GM21576 (cell line): ENCODE measurements around the gene ACAN.

Source experiments
- ATAC-seq: cut with Tn5 transposase; IDR thresholded peaks from one replicate; pipeline ENCODE4 v1.9.1; 2021; ENCODE audit warnings: mild to moderate bottlenecking, moderate library complexity; ENCODE audit not compliant: unreplicated experiment

Gene ACAN

DNA sequence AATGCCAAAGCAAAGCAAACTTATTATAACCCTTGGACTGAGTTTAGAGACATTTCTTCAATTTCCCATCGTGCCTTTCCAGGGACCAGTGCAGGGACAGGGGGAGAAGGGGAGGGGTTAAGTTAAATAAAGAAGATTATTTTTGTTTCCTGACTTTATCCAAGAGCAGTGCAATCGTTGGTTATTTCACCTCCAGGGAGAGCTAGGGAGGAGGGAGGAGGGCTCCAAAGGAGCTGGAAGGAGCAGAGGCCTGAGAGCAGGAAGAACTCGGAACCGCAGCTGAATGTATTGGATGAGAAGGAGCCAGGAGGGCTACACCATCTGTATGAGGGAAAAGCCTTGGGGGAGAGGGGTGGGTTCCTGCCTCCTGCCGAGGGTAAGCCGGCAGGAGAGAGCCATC lies 71.4 kb downstream of the ACAN start:
- ATAC-seq, result no peak

DNA sequence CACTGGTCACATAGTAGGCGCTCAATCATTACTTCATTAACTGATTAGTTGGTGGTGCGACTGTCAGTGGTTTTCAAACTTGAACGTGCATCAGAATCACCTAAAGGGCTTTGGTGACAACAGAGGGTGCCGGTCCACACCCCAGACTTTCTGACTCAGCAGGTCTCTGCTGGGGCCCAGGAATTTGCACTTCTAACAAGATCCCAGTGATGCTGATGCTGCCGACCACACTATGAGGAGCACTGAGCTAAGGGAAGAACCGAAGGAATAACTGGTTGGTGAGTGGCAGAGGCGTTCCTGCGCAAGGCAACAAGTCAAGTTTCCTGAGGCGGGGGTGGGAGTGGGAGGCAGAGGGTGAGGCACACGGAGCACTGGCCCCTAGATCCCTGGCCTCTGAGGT lies 73.3 kb downstream of the ACAN start:
- no peak for ATAC-seq

DNA sequence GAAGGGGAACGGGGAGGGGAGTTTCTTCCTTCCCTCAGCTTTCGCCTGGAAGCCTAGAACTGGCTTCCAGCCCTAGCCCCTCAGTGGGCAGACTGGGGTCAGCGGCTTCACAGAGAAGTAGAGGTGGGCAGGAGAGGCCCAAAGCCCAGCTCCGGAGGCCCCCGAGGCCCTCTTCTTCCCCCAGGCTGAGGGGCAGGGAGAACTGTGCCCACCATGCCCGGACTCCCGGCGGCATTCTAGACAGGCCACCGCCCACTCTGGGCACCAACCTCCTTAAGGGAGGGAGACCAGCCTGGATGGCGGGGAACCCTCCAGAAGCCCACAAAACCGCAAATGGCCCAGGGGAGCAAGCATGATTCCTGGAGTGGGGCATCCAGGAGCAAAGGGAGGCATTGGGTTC lies 74.2 kb downstream of the ACAN start:
- ATAC-seq, result no peak

DNA sequence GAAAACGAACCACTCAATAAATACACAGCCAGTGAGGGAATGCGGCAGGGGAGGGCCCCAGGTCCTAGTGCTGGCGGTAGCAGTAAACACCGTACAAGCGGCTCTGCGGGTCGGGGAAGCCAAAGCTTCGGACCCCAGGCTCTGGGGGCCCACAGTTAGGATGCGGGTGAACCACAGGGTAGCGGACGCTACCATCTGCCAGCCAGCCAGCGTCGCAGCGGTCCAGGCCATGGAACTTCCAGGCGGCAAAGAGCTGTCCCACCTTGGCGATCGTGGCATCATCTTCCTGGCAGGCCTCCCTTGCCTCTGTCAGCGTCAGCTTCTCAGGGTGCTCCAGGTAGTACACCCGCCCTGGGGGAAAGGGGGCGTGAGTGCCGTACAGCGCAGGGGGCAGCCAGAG lies 74.7 kb downstream of the ACAN start:
- no peak for ATAC-seq

DNA sequence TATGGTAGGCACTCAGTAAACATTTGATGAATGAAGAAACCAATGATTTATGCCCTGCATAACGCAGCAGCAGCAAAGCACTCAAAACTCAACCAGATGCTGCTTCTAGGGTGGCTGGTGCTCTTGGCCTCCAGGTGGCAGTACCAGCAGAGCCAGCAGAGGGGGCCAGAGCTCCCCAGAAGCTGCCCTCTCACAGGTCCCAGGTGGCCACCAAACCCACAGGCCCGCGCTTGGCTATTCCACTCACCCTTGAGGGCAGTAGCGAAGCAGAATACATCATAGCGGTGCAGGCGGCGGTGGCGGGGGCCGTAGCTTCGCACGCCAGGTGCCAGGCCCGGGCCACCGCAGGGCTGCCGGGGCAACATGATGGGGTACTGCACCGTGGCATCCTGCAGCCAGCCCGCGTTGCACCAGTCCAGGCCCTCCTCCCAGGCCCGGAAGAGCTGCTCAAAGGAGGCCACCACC lies 75.5 kb downstream of the ACAN start:
- ATAC-seq, result no peak

DNA sequence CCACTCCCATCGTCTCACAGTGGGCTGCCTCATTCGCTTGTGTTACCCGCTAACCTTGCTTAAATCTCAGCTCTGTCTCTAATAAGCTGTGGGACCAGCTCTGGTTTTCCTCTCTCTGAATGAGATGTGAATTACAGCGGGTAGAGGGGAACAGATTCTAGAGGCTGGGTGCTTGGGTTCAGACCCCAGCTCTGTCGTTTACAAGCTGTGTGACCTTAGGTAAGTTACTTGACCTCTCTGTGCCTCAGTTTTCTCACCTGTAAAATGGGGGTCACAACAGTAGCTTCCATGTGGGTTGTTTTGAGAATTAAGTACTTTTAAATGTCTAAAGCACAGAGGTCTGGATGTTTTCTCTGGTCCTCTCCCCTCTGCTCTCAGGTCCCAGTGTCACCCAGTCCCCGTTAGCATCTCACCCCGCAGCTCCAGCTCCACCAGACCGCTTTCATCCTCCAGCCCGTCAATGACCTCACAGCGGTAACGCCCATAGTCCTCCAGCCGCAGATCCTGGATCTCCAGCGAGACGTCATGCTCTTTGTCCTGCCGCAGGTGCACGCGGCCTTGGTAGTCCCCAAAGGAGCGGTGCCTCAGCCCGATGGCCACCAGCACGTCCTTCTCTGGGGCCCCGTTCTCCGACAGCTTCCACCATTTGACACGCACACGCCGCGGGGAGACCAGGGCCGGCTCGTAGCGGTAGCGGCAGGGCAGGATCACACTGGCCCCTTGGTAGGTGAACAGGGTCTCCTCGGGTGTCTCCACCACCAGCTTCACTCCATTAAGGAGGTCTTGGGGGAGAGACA lies 77.9 kb downstream of the ACAN start:
- ATAC-seq, result no peak

DNA sequence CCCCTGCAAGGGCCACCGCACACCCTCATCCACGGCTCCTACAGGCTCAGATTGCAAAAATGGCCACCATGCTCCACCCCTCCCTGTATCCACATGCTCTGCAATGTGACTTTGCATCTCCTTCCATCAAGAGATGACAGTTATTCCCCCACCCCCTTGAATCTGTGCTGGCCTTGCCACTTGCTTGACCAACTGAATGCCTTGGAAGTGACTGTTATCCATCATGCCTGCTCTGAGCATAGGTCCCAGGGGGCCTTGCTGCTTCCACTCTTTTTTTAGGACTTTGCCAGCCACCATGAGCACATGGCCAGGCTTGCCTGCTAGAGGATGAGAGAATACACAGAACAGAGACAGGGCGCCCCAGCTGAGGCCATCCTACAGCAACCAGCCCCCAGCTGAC lies 78.5 kb downstream of the ACAN start:
- no peak for ATAC-seq

DNA sequence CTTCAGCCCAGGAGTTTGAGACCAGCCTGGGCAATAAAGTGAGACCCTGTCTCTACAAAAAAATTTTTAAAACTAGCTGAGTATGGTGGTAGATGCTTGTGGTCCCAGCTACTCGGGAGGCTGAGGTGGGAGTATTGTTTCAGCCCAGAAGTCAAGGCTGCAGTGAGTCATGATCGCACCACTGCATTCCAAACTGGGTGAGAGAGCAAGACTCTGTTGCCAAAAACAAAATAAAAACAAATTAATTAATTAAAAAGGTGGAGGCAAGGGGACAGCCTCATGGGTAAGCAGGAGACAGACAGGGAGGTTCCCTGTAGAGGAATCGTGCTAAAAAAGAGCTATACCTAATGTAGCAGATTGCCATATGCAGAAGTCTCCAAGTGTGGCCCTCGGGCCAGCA lies 79.5 kb downstream of the ACAN start:
- ATAC-seq, result no peak

DNA sequence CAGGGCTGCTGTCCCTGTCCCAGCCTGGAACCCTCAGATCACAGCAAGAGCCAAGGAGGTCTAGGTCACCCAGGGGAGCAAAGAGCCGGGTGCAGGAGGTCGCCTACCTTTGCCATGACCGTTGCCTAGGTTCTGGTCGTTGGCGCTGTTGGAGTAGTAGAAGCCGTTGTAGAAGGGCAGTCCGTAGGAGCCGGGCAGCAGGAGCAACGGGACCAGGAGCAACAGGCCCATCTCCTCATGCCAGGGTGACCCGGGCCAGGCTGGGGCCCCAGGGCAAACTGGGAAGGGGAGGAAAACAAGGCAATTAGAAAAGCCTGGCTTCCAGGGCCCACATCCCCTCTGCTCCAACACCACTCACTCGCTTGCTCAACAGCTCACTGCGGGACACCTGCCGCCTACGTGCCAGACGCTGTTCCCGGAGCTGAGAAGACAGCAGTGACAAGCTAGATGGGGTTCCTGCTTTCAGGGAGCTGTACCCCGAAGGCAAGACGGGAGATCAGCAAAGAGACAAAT lies 83.9 kb downstream of the ACAN start:
- ATAC-seq, result no peak

DNA sequence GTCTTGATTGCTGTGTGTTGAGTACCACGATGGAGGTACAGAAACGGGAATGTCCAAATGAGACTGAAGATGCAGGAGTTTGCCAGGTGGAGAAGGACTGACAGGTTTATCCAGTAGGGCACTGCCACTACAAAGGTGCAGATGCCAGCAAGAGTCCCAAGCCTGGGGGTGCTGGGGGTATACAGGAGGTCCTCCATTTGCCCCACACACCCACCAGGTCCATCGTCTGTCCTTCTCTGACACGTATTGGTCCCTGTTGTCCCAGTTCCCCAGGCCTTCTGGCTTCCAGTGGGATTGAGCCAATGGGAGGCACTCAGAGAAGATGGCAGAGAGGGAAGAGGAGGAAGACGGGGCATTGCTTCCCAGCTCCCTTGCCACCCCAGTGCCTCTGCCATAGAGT lies 85.5 kb downstream of the ACAN start:
- ATAC-seq, result no peak

DNA sequence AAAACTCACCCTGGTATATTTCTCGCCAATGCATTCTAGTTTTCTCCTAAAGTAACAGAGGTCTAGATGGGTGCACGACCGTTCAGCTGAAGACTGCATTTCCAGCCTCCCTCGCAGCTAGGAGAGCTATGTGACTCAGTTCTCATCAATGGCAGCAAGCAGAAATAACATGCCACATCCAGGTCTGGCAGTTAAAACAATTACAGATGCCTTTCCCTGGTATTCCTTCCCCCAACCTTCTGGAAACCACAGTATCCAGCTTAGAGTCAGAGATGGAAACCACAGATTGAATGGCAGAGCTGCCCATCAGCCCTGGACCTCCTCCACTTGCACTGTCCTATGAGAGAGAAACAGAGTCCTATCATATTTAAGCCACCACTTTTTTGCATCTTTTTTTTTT lies 87.3 kb downstream of the ACAN start:
- ATAC-seq, result no peak

DNA sequence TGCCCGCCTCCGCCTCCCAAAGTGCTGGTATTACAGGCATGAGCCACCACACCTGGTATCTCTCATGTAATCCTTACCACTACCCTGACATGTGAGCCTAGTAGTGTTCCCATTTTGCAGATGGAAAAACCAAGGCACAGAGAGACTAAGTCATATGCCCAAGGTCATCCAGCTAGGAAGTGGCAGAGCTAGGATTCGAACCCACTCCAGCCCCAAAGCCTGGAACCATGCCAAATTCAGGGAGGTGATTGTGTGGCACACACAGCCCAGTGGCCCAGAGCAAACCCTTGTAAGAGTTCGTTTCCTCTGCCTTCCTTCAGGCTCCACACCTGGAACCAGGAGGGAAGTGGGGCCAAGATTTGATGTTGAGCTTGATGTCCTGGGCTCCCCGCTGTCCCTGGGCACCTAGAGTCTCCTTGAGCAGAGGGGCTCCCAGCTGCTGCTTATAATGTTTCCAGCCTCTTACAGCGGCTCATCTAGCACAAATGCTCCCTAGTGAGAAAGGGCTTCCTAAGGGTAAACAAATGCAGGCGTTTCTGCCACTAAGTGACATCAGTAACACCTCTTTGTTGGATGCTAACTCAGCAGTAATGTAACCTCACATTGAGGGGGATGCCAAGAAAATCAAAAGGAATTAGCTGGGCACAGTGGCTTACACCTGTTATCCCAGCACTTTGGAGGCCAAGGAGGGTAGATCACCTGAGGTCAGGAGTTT lies 88.5 kb downstream of the ACAN start:
- no peak for ATAC-seq

DNA sequence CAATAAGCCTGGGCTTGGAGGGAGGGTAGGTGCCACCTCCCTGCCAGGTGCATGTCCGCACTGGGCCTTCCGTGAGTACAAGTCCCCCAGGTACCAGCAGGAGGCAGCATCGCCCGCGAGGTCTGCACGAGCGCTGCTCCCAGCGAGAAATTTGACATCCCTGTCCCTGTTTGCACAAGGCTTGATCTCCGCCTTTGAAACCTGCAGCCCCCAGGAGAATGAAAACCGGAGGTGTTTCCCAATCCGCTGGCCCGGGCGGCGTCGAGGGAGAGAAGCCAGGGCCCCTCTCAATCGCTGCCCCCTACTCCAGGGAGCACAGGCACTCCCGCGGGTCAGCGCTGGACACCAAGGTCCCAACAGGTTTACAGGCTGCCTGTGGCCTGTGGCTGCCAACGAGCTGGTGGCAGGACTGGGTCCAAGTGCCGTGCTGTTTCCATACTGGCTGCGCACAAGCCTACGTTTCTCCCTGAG lies 91.1 kb downstream of the ACAN start:
- peak; percentile 60 for ATAC-seq

DNA sequence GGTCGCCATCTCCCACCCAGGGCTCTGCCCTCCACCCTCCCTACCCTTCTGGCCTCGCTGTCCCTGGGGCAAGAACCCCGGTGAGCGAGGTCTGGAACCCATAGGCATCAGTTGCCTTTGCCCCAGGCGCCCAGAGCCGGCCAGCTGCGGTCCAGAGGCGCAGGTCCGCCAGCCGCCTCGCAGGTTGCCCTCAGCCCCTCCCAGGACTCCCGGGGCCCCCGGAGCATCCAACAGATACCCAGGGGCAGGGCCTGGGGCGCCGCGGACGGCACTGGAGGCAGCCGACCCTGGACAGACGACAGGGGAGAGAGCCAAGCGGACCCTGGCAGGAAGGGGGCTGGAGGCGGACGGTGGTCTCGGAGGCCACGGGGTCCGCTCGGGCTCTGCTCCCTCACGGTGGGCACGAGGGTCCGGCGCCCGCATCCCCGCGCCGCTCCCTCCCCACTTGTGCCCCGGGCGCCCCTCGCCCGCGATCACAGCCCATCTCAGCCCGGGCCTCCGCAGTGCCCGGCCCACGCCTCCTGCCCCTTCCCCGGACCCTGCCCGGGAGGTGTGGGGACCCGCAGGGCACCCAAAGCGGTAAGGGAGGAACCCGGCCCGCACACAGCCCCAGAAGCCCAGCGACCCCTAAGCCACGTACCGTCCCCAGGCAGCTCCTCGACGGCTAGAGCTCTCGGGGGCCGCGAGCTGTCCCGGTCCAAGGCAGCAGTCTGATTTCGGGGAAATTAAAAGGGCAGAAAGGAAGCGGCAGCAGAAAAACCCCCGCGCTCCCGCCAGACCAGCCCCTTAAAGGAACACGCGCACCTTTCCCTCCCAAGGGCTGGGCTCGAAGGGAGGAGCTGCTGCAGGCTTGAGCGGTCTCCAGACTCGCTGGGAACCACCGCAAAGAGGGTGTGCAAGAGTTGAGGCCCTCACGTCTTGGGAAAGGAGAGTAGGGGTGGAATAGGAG lies 91.9 kb downstream of the ACAN start, which contains the start of gene HAPLN3:
HAPLN3 (minus strand) TSS at position 726 of the 949 bp plus-strand sequence. CDS start 8,246 bp downstream, outside the sequence.
- ATAC-seq, result no peak

DNA sequence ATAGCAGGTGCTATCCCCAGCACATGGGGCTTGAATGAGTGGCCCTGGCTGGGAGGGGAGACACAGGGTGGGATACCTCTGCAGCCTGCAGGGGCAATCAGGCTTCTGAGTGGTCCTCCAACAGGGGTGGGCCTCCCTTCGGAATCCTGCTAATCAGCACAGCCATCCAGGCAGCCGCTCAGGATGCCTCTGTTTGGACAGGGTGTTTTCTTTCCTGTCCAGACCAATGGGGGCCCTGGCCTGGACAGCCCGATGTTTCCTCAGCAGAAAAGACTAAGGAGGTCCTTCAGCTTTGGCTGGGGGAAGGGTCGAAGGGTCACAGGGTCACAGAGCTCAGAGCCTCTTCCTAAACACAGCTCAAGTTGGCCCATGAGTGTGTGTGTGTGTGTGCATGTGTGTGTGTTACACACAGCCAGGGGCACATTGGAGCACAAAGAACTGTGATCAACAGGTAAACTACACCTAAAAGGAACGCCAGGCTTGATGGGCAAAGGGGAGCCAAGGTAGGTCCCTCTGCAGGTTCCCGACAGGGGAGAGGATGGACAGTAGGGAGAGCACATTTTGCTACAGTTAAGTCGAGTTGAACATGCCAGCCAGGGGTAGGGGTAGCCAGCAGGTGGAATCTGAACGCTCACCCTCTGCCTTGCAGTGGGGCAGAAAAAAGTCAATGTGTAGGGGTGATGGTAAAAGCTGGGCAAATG lies 93.2 kb downstream of the ACAN start:
- no peak for ATAC-seq

DNA sequence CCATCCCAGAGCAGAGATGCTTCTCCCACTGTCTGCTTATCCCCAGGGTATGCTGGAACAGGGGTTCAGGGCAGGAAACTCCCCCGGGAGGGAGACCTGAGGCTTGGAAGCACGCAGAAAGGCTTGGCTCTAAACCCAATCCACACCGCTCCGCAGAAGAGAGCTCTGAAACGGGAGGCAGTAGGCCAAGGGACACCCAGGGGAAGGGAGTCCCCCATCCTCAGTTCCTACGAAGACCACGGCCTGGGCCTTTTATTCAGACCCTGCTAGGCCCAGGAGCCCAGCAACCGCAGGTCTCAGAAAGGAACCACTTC lies 93.9 kb downstream of the ACAN start:
- no peak for ATAC-seq

DNA sequence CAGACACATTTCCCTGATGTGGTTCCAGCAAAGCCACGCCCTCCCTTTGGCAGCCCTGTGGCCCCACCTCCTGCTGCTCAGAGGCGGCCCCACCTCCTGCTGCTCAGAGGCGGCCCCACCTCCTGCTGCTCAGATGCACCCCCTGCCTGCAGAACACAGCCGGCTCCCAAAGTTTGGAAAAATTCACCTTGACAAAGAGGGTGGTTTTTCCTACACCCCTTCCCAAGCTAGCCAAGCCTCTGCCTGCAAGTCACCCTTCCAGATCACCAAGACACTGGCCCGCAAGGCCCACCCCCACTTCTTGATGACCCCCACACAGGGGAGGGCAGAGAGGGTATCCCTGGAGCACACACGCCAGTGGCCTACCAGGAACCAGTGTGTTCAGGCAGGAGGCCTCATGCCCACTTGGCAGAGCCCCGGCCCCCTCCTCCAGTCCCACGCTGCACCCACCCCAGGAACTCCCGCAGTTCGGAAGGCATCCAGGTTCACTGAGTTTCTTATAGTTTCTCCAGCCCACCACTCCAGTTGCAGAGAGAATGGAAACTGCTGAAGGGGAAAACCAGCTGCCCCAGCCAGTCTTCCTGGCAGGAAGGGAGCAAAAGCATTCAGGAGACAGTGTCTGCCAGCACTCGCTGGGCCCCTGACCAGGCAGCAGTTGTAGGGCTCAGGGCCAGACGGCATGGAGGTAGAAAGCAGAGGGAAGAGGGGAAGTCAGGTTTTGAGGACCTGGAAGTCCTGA lies 94.4 kb downstream of the ACAN start:
- no peak for ATAC-seq

DNA sequence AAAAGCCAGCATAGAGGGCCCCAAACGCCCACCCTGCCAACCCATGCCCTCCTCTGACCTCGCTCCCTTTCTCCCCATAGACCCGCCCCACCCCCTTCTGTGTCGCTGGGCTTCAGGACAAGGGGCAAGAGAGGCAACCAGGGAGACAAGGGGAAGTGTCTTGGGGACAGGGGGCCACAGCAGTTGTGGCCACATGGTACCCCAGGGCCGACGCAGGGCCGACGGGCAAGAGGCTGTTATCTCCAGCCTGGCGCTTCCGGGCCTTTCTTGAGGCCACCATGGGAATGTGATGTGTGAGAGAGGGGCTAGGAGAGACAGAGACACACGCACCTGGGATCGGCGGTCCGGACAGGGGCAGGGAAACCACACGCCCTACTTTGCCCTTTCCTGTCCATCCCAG lies 95.5 kb downstream of the ACAN start:
- ATAC-seq, result no peak

DNA sequence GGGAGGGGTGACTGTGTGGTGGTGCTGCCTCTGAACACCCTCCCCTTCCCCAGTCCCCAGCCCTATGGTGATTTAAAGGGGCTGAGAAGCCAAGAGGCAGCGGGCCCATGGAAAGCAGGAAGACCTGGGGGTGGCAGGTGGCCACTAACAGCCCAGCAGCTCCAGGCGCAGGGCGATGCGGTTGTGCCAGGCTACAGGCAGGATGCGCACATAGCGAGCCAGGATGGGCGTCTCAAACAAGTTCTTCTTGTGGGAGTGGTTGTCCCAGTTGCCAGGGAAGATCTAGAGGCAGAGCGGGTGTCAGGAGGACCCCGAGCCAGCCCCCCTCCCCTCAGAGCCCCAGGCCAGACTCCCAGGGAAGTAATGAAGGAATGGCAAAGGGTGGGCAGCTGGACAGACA lies 96.0 kb downstream of the ACAN start:
- no peak for ATAC-seq
